ENCODE data around the gene TAS1R1.
A peak's percentile ranks its signal among the peaks of the same experiment; 100 is the strongest.
"Not testable (repeated sequence)": the region's sequence is repeated elsewhere in the genome, so short reads cannot be mapped to it uniquely, and the experiment has no call there.

TAS1R1 gene

GRCh38 chr1:6592441-6592840, 37.3 kb downstream of the TAS1R1 start:
- DNase-seq, result no peak

DNA sequence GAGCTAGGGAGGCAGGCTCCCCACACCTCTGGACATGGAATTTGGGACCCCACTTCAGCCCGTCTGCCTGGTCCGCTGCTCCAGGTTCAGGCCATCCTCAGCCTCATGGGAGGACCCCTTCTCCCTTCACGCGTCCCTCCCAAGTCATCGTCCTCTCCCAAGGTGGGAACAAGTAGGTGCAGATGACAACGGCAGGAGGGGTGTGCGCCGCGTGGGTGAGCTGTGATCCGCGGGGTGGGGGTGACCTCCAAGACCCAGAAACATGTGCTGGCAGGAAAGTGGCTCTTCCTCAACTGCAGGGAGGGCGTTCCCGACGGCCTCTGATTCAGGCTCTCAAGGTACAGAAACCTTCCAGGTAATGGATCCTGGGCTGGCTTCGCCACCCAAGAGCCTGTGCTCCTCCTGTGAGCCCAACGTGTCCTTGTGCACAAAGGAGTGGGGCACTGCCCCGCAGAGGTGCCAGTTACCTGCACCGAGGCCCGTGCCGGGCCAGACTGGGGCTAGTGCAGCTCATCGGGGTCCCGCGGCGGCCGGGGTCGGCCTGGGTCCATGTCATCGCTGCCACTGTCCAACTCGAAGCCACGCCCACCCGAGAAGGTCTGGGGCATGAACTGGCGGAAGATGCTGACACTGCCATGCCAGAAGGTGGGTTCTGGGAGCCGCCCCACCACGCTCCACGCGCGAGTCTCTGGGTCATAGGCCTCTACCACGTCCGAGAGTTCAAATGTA, 37.9 kb downstream of the TAS1R1 start:
- DNase-seq, result no peak

GRCh38 chr1:6593810-6594209, 38.7 kb downstream of the TAS1R1 start:
- DNase-seq, result no peak

- DNase-seq, result no peak
Observed at GRCh38 chr1:6594977-6595740, 40.1 kb downstream of the TAS1R1 start.

GRCh38 chr1:6596351-6596750, 41.2 kb downstream of the TAS1R1 start:
- DNase-seq, result no peak

GRCh38 chr1:6596886-6597776, 42.0 kb downstream of the TAS1R1 start:
- no peak for DNase-seq

GRCh38 chr1:6597777-6598131, 42.6 kb downstream of the TAS1R1 start:
- DNase-seq, result no peak

- DNase-seq, result peak; percentile 59
Observed at GRCh38 chr1:6599141-6599975, 44.3 kb downstream of the TAS1R1 start.

DNA sequence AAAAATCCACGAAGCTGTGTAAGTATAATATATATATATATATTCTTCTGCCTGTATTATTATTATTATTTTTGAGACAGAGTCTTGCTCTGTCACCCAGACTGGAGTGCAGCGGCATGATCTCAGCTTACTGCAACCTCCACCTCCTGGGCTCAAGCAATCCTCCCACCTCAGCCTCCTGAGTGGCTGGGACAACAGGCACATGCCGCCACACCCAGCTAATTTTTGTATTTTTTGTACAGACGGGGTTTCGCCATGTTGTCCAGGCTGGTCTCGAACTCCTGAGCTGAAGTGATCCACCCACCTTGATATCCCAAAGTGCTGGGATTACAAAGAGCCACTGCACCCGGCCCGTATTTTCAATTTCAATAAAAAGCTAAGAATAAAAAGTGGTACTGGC, 44.9 kb downstream of the TAS1R1 start:
- DNase-seq, result not testable (repeated sequence)

DNA sequence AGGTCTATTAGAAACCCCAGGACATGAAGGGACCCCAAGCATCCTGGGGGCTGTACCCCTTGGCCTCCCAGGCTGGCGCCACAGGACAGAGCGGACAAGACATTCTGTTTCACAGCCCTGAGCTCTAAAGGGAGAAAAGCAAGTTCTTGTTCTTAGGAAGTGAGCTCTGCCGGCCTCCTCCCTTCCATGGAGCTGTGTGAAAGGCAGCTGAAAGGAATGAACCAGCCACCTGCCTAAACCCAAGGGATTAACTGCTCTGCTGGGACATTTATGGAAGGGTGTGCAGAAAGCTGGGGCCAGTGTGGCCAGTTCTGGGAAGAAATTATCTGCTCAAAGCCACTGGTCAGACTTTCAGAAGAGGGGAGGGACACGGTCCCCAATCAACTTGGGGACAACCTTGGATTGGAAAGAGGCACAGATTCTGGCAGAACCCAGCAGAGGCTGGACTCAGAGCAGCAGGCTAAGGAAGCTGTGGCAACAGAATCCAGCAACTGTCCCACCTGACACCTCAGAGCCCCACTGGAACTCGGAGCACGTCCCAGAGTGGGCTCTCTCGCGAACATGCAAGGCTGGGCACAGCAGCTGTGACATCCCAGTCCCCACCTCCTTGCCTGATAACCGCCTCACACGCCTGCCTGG, 45.4 kb downstream of the TAS1R1 start:
- DNase-seq, result no peak

DNA sequence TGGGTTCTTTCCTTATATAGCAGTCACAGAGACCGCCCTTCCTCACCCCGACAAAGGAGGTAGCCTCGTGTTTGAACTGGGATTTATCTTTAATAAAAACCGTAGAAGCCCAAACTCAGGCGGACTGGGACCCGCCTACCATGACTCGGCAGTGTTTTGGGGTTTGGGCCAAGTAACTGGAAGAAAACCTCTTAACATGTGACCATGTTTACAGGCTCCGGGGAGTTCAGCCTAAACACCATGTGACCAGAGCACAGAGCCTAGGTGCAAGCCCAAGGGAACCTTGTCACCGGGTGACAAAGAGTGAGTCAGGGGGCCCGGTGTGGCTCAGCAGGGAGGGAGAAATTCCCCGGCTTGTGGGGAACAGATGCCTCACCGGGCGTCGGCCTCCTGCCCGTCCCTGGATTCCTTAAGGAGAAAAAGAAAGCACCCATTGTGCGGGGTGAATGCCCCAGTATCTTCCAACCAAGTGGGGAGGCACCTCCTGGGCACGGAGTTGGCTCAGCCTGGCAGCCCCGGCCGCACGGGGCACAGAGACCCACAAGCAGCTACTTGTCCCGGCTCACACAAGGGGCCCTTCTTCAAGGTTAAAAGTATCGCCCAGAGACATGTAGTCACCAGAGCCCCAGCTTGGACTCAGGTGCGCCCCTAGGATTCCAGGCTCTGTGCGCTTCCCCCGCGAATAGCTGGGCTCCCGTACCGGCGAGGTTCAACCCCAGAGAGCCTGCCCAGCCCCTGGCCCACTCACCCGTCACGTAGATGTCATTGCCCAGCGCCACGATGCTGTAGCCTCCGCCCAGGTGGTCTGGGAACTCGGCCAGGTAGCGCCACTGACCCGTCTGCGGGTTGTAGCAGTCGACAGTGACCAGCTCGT, 46.2 kb downstream of the TAS1R1 start:
- DNase-seq, result peak; percentile 69

- peak; percentile 20 for DNase-seq
Observed at GRCh38 chr1:6601923-6602668, 47.0 kb downstream of the TAS1R1 start.

GRCh38 chr1:6602669-6603237, 47.6 kb downstream of the TAS1R1 start, which contains the start of gene KLHL21:
Gene KLHL21, minus strand, starts transcription at chr1:6602869. Its CDS starts 52 bp downstream, at chr1:6602817.
- DNase-seq, result peak; percentile 76

DNA sequence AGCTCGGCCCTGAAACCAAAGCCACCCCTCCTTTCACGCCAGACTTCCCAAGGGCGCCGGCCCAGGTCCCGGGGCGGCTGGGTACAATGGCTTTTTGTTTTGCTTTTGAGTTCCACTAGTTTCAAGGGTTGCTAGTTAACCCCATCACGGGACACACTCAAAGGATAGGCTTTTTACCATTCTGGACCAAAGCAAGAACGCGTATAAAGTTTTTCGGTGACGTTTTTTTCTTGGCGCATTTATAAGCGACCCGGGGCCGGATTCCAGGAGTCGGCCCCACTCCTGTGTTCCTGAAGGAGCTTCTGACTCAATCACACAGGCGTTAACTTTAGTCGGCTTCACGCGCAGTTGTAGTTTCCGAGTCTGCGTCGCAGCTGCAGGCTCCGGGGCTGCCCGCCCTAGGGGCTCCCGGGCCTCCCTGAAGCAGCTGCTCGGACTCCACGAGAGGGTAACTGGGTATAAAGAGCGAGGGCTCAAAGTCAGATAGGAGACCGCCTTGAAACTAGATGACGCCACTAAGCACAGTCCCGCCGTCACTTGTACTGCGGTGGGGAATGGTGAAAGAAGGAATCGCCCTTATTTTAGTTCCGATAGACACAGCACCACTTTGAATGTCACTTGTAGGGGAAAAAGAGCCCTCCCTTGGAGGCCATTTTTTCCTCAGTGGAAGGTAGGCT, 48.3 kb downstream of the TAS1R1 start:
- peak; percentile 72 for DNase-seq

DNA sequence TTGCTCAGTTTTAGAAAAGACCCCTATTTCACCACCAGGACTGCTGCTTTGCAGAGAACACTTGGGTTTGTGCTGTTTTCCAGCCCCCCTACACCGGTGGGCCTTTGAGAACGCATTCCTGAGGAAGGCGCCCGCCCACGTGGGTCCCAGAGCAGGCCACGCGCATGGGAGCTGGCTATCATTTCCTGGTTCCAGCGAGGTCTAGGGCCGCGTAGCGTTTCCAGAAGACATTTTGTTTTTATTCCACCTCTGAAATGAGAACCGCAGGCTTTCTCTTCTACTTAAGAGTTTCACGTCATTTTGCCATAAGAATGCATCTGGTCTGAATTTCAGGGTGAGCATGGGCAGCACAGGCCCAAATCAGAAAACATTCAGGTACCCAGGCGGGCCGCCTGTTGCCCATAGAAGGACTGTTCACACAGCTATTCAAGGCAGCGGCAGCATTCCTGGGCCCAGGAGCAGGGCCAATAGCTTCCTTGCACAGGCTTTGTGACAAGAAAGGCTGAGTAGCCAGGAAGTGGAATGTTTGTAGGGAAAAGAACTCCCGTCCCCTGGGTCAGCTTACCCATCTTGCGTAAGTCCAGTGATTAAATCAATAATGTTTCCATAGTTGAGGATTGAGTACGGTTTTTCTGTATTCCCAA, 48.9 kb downstream of the TAS1R1 start:
- no peak for DNase-seq

- no peak for DNase-seq
Observed at GRCh38 chr1:6612641-6613360, 57.7 kb downstream of the TAS1R1 start.

DNA sequence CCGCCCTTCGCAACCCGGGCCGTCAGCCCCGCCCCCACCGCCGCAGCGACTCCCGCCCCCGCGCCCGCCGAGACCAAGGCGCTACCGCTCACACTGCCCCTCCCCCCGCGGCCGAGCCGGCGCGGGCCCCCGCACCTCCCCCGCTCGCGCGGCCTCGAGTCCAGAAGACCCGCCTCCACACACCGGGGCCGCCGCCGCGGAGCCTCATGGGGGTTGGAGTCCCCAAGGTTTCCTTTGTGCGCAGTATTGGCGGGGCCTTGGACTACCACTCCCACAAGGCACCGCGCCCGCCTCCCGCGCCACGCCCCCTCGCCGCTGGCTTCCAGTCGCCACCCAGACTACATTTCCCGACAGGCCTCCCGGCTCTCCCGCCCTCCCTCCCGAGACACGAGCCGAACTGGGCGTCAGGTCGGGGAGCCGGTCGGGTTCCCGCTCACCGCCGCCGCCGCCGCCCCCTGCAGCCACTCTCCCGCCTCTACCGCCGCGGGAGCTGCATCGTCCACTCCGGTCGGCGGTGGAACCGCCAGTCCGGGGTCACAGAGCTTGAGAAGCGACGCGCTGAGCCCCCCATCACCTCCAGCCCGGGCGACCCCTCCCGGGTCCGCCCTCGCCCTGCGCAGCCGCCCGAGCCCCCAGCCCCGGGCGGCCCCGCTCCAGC, 58.4 kb downstream of the TAS1R1 start, which contains the start of gene PHF13:
PHF13 (plus strand) TSS at position 371 of the 658 bp plus-strand sequence. CDS start 336 bp downstream, outside the sequence.
- peak; percentile 99 for DNase-seq
